ENCODE results near the gene KRTAP5-3. TPM values are rescaled to one million over a fixed set of nuclear protein-coding genes. Genes with fewer than 3 reads are reported as not detected.
A peak's percentile ranks its signal among the peaks of the same experiment; 100 is the strongest.

Gene KRTAP5-3
- total RNA-seq, 1 donor from 2014 or later = not detected

- Histone ChIP-seq H3K4me3 (no peak overlapping the region), H3K36me3 (peaks cover 7% of the 10 kb centered on the region), H3K4me1 (peaks cover 87% of the 10 kb centered on the region), H3K27ac (replicated peaks) (no peak overlapping the region), H3K9me3 (replicated peaks) (no peaks in the 10 kb centered on the region), H3K27me3 (ENCODE audit: low read depth) (no peaks in the 10 kb centered on the region)
- no peak for DNase-seq
- intact Hi-C loops (cut with micrococcal nuclease) = no loop called here
- no peak for TF ChIP-seq CTCF (IDR thresholded peaks at IDR 0.05; ENCODE audit: borderline replicate concordance)
Measured at GRCh38 chr11:1568441-1568911, 39.8 kb downstream of the KRTAP5-3 start.

DNA sequence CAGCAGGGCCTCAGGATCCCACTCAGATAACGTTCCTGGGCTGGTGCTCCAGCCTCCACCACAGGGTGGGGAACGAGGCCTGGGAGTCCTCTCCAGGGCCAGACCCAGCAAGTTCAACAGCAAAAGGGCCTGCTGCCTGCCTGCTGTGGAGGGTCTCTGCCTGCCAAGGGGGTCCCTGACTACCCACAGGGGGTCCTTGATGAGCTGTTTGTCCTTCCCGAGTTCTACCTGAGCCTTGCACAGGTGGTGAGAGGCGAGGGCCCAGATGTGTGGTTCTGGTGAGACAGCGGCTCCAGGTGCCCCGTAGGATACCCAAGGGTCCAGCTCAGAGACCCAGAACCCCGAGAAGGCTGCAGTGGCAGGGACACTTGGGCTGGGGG, 40.6 kb downstream of the KRTAP5-3 start:
- H3K27ac ChIP-seq (replicated peaks) = peak overlapping the region; percentile 19
- no peak overlapping the region for H3K4me3 ChIP-seq
- peaks cover 83% of the 10 kb centered on the region for H3K4me1 ChIP-seq
- intact Hi-C loops (cut with micrococcal nuclease) = no loop called here
- DNase-seq = no peak
- no peaks in the 10 kb centered on the region for H3K27me3 ChIP-seq (ENCODE audit: low read depth)
- H3K36me3 ChIP-seq = peaks cover 14% of the 10 kb centered on the region
- H3K9me3 ChIP-seq (replicated peaks) = no peaks in the 10 kb centered on the region
- TF ChIP-seq CTCF (IDR thresholded peaks at IDR 0.05; ENCODE audit: borderline replicate concordance) = no peak

DNA sequence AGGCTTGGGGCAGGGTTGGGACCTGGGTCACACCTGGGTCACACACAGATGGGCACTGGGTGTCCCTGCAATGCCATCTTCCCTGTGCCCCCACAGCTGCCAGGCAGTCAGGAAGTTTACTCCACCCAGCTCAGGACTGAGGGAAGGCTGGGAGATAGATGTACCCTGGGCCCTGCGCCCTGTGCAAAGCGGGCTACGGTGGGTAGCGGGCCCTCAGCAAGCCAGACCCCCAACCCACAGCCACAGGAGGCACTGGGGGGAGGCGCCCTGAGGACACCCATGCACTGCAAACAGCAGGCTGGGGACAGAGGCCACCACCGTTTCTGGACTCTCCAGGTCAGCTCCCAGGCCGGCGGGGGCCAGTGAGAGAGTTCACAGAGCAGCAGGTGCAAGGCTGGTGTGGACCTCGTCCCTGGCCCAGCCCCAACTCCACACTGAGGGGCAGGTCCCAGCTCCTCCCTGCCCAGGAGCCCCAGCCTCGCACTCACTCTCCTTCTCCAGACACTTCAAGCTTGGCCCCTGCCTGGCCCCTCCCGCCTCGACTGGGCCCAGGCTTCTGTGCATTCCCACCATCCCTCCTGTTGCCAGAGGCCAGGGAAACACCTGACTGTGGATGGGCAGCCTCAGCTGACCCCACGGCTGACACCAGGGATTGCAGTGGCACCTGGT, 41.1 kb downstream of the KRTAP5-3 start:
- DNase-seq = no peak
- H3K27me3 ChIP-seq (ENCODE audit: low read depth) = no peaks in the 10 kb centered on the region
- H3K27ac ChIP-seq (replicated peaks) = peak overlapping the region; percentile 19
- H3K36me3 ChIP-seq = peaks cover 17% of the 10 kb centered on the region
- intact Hi-C loops (cut with micrococcal nuclease) = no loop called here
- no peak for TF ChIP-seq CTCF (IDR thresholded peaks at IDR 0.05; ENCODE audit: borderline replicate concordance)
- peaks cover 78% of the 10 kb centered on the region for H3K4me1 ChIP-seq
- H3K4me3 ChIP-seq = no peak overlapping the region
- no peaks in the 10 kb centered on the region for H3K9me3 ChIP-seq (replicated peaks)

DNA sequence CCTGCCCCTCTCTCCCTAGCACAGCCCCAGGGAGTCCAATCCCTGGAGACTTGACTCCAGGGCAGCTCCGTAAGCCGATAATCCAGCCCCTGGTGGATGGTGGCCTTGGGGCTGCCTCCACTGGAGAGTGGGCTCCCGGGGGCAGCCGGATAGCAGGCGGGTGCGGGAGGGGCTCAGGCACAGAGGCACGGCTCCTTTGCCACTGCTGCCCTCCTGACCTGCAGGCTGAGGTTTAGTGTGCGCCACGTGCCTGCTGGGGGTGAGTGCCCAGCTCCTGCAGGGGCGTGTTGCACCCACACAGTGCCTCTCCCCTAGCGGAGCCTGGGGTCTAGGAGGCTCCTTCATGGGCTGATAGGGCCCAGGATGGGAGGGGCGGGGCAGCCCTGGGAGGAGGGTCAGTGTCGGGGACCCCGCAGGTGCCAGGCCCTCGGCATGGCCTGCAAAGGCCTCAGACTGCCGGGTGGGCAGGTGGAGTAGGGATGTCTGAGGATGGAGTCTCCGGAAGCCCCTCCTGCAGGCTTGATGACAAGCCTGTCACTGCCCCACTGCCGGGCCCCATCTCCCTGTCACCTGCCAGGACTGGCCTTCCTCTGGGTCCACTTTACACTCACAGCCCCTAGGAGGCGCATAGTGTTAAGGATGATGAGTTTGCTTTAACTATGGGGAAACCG, 41.7 kb downstream of the KRTAP5-3 start:
- DNase-seq = no peak
- no peak for TF ChIP-seq CTCF (IDR thresholded peaks at IDR 0.05; ENCODE audit: borderline replicate concordance)
- H3K4me1 ChIP-seq = peaks cover 78% of the 10 kb centered on the region
- intact Hi-C loops (cut with micrococcal nuclease) = no loop called here
- no peak overlapping the region for H3K4me3 ChIP-seq
- H3K9me3 ChIP-seq (replicated peaks) = no peaks in the 10 kb centered on the region
- no peak overlapping the region for H3K27ac ChIP-seq (replicated peaks)
- no peaks in the 10 kb centered on the region for H3K27me3 ChIP-seq (ENCODE audit: low read depth)
- H3K36me3 ChIP-seq = peaks cover 19% of the 10 kb centered on the region

DNA sequence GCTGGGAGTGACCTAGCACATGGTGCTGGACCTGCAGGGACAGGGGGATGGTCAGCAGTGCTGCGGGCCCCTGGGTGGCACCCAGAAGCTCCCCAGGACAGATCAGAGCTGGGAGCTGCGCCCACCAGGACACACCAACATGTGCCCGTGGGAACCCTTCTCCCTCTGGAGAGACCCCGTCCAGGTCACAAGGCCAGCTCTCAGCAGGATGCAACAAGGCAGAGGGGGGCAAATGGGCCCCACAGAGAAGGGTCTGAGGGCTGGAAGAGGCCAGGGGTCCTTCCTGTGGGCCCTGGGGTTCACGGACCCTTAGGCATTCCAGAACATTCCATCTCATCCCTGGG, 42.4 kb downstream of the KRTAP5-3 start:
- intact Hi-C loops (cut with micrococcal nuclease) = no loop called here
- no peak for TF ChIP-seq CTCF (IDR thresholded peaks at IDR 0.05; ENCODE audit: borderline replicate concordance)
- no peak overlapping the region for H3K4me3 ChIP-seq
- H3K27ac ChIP-seq (replicated peaks) = no peak overlapping the region
- peaks cover 21% of the 10 kb centered on the region for H3K36me3 ChIP-seq
- no peaks in the 10 kb centered on the region for H3K27me3 ChIP-seq (ENCODE audit: low read depth)
- DNase-seq = no peak
- H3K4me1 ChIP-seq = peaks cover 74% of the 10 kb centered on the region
- no peaks in the 10 kb centered on the region for H3K9me3 ChIP-seq (replicated peaks)

Data from left ventricle myocardium inferior (tissue), 1 donor.